ACC112 (cell line): ENCODE data around the gene FOCAD.

ENCODE experiments used
- H2AFZ ChIP-seq: fragments of 200-600 bp; sonication (generic); one replicate; pipeline ENCODE4 v1.6.0; 2017; ENCODE audit warnings: antibody characterized with exemption, low read length; ENCODE audit not compliant: unreplicated experiment
- H3K27ac ChIP-seq: fragments of 200-600 bp; sonication (generic); 2 replicates; pipeline ENCODE4 v1.5.1; 2014; ENCODE audit warnings: low read depth, mild to moderate bottlenecking, antibody characterized with exemption, low read length, moderate library complexity
- H3K27me3 ChIP-seq: fragments of 200-600 bp; sonication (generic); 2 replicates; pipeline ENCODE4 v1.6.1; 2014; ENCODE audit warnings: mild to moderate bottlenecking, antibody characterized with exemption, low read length, moderate library complexity, mixed read lengths; ENCODE audit not compliant: insufficient read depth
- H3K36me3 ChIP-seq: fragments of 200-600 bp; sonication (generic); 2 replicates; pipeline ENCODE4 v1.6.1; 2016; ENCODE audit warnings: mild to moderate bottlenecking, antibody characterized with exemption, low read length, moderate library complexity, mixed read lengths; ENCODE audit not compliant: insufficient read depth
- H3K4me1 ChIP-seq: fragments of 200-600 bp; sonication (generic); one replicate; pipeline ENCODE4 v1.6.1; 2016; ENCODE audit warnings: low read length, mixed read lengths; ENCODE audit not compliant: insufficient read depth, unreplicated experiment, control insufficient read depth
- H3K4me3 ChIP-seq: fragments of 200-600 bp; sonication (generic); 2 replicates; pipeline ENCODE4 v1.5.1; 2014; ENCODE audit warnings: mild to moderate bottlenecking, low read depth, low read length
- H3K79me2 ChIP-seq: fragments of 200-600 bp; sonication (generic); one replicate; pipeline ENCODE4 v1.6.0; 2016; ENCODE audit warnings: low read length; ENCODE audit not compliant: control insufficient read depth, unreplicated experiment, insufficient read depth

Gene FOCAD

DNA sequence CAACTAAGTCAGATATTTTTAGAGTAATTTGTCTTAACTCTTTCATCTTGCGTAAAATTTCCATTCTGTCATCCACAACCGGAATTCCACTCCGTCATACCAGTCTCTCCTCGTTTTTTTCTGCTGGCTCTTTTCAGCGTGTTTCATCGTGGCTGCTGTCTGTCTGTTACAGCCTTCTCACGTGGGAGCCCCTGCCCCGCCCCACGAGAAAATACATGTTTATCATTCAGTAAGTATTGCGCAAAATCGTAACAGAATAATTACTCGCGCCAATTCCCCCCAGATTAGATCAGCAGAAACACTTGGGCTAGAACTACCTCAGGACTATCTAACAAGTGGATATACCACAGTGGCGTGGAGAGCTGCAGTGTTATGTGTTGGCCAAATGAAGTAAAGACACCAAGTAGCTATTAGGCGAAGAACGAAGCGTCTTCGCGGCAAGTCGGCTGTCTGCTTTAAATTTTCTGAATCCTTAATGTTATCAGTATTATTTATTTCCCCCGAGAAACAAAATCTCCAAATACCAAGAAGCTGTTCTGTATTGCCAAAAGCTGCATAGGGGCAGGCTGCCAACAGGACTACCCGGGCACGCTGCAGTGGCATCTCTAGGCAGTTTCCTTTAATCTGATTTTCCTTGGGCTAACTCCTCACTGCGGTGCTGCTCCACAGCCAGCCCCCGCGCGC is 566 bp upstream of the FOCAD start:
- Histone ChIP-seq H3K27ac (peak overlapping the region; percentile 39), H3K27me3 (no peaks in the 10 kb centered on the region), H3K4me3 (peak overlapping the region; percentile 86), H2AFZ (peak overlapping the region; percentile 79), H3K79me2 (peaks cover 29% of the 10 kb centered on the region), H3K36me3 (no peaks in the 10 kb centered on the region), H3K4me1 (peaks cover 28% of the 10 kb centered on the region)

DNA sequence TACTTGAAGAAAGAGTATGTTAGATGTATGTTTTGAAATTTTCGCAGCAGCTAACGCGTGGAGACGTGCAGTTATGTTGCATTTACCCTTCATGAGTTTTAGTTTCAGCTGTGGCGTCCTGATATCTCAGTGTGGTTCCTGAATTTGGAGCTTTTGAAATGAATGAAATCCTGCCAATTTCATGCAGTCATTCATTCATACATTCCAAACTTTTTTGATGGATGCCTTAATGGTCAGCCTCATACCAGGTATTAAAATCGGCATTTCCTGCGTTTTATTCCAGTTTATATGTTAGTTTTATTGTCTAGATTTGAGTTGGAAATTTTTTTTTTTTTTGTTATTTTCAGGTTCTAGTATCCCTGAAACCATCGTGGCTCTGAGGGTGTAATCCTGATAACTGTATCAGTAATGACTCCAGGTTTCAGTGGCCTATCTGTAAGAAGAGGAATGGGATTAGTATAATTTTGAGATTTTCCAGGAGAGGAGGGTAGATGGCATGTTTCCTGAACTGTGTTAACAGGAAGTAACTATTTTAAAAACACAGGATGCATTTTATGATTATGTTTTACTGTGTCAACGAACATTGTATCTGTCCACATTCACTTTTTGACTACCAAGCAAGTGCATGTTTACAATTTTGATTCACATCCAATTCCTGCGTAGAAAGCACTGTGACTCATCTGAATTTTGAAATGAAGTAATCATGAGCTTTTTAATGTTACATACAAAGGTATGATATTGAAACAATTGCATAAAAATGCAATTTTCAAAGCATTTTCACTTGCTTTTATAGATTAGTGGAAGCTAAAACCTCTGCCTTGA is 1.0 kb downstream of the FOCAD start:
- H3K27me3 ChIP-seq: no peaks in the 10 kb centered on the region
- H2AFZ ChIP-seq: peak overlapping the region; percentile 77
- H3K79me2 ChIP-seq: peaks cover 45% of the 10 kb centered on the region
- peaks cover 15% of the 10 kb centered on the region for H3K4me1 ChIP-seq
- no peaks in the 10 kb centered on the region for H3K36me3 ChIP-seq
- peak overlapping the region; percentile 72 for H3K27ac ChIP-seq
- peak overlapping the region; percentile 86 for H3K4me3 ChIP-seq

DNA sequence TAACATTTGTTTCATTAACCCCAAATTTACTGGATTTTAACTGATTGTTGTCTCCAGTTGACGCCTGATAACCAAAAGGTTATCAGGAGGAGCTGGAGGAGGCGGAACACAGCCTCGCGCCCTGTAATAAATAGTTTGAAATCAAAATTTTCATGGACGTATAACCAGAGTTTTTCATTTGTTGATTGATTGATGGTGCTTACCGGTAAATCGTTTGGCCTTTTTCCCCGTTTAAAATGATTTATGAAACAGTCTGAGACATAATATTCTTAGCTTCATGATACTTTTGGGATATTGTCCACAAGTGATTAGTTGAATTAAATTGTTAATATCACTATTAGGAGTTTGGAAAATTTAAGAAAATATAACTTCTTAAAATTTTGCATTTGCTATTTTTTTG is 1.7 kb downstream of the FOCAD start:
- H3K4me1 ChIP-seq: peaks cover 15% of the 10 kb centered on the region
- H3K4me3 ChIP-seq: peak overlapping the region; percentile 86
- peaks cover 50% of the 10 kb centered on the region for H3K79me2 ChIP-seq

DNA sequence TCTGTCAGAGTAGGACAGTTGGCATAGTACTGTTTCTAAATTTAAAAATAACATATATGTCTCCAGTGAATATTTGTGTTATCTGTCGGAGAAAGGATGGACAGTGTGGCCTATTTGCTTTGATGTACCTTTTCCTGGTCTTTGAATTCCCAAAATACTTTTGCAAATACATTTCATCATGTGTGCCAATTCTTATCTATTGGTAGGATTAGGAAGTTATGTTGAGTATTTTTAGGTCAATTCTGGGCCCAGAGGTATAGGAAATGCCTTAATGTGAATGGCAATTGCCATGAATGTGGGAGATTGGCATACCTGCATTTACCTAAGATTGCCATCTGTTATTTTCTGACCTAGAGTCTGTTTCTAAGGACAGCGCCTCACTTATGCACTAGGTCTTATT is 5.8 kb downstream of the FOCAD start:
- Histone ChIP-seq H3K27ac (no peak overlapping the region), H3K27me3 (no peaks in the 10 kb centered on the region), H2AFZ (no peak overlapping the region), H3K79me2 (peaks cover 67% of the 10 kb centered on the region), H3K36me3 (no peaks in the 10 kb centered on the region), H3K4me3 (no peak overlapping the region), H3K4me1 (peaks cover 14% of the 10 kb centered on the region)

More for the DNA sequence above, 1.7 kb downstream of the FOCAD start:
- peak overlapping the region; percentile 72 for H3K27ac ChIP-seq
- no peaks in the 10 kb centered on the region for H3K27me3 ChIP-seq
- no peaks in the 10 kb centered on the region for H3K36me3 ChIP-seq
- H2AFZ ChIP-seq: no peak overlapping the region

DNA sequence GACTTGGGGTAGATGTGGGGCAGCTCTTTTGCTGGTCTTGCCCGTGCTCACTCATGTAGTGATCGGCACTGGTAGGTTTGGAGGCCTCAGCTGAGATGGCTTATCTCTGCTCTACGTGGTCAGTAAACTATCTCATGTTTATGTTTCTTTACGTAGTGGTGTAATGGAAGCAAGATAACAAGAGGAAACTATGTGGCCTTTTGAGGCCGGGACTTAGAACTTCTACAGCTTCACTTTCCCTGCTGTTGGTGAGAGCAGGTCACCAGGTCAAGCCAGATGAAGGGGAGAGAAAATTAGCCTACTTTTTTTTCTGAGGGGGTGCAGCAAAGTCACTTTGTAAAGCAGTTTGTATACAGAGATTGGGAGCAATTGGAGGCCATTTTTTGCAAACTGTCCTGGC is 8.5 kb downstream of the FOCAD start:
- Histone ChIP-seq H3K4me1 (no peaks in the 10 kb centered on the region), H2AFZ (no peak overlapping the region), H3K4me3 (no peak overlapping the region), H3K79me2 (peaks cover 52% of the 10 kb centered on the region), H3K36me3 (no peaks in the 10 kb centered on the region), H3K27me3 (no peaks in the 10 kb centered on the region), H3K27ac (no peak overlapping the region)

DNA sequence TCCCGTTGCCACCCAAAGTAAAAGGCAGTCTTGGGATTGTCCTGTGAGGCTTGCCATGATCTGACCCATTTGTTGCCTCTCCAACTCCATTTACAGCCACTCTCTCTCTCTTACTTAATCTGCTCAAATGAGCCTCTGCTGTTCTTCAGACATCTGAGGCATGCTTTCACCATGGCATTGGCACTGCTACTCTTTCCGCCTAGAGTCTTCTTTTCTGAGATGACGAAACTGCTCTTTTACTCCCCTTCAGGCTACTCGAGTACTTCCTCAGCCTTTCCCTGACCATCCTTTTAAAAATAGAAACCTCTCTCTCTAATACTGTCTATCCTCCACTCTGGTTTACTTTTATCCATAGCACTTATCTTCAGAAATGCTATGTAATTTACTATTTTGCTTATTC is 9.0 kb downstream of the FOCAD start:
- no peaks in the 10 kb centered on the region for H3K36me3 ChIP-seq
- H3K4me1 ChIP-seq: no peaks in the 10 kb centered on the region
- H3K27me3 ChIP-seq: no peaks in the 10 kb centered on the region
- H2AFZ ChIP-seq: no peak overlapping the region
- no peak overlapping the region for H3K4me3 ChIP-seq
- peaks cover 47% of the 10 kb centered on the region for H3K79me2 ChIP-seq
- H3K27ac ChIP-seq: no peak overlapping the region

DNA sequence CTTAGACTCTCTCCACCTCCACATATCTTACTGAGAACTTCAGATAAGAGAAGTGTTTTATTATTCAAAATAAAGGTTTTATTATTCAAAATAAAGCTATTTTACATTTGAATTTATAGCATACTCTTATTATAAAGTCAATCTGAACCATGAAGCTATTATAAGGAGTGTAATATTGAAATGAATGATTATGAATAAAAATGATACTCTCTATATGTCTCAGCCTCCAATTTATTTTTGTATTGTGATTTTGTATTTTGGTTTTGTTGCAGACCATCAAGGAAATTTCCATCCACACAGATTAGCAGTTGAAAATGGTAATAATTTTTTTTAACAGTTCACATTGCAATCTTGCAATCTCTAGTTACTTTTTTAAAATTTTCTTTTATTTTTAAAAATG is 10.2 kb downstream of the FOCAD start:
- H2AFZ ChIP-seq: no peak overlapping the region
- H3K79me2 ChIP-seq: peaks cover 40% of the 10 kb centered on the region
- H3K4me3 ChIP-seq: no peak overlapping the region
- no peaks in the 10 kb centered on the region for H3K4me1 ChIP-seq
- H3K27ac ChIP-seq: no peak overlapping the region
- no peaks in the 10 kb centered on the region for H3K27me3 ChIP-seq
- H3K36me3 ChIP-seq: no peaks in the 10 kb centered on the region

DNA sequence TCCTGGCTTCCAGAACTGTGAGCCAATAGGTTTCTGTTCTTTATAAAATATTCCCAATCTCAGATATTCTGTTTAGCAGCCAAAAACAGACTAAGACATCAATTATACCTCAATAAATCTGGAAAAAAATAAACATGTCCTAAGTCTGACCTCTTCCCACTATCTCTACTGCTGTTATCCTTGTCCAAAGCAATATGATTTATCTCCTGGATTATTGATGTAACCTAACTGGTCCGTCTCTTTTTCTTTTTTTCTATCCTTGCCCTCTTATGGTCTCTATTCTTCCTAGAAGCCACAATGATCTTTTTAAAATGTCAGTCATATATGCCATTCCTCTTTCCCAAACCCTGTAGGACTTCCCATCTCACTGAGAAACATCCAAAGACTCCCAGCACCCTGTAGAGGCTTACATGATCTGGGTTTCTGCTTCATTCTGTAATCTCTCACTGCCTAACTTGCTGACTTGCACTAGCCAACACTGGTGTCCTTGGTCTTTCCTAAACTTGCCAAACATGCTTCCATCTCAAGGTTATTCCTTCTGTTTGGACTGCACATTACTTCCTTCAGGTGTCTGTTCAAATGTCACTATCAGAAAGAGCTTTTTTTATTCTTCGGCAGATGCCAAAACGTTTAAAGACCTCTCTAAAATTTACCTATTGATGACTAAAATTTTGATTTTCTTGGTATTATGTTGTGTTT is 13.1 kb downstream of the FOCAD start:
- H2AFZ ChIP-seq: no peak overlapping the region
- H3K79me2 ChIP-seq: peaks cover 25% of the 10 kb centered on the region
- no peak overlapping the region for H3K27ac ChIP-seq
- no peak overlapping the region for H3K4me3 ChIP-seq
- no peaks in the 10 kb centered on the region for H3K4me1 ChIP-seq
- H3K36me3 ChIP-seq: no peaks in the 10 kb centered on the region
- H3K27me3 ChIP-seq: no peaks in the 10 kb centered on the region

DNA sequence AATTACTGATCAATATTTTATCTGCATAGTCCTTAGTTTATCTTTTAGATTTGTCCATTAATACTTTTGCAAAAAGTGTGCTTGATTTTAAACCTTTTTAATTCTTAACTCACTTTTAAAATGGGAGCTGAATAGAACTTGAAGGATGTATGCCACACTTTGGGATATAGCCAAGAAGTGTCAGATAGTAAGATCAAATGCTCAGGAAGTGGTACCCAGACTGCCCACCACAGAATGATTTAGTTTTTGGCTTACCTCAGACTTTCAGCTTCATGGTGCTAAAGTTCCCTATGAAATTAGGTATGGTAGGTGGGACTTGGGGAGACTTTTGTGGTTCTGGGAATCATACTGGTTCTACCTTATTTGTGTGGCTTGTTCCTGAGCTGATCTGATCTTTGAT is 14.7 kb downstream of the FOCAD start:
- Histone ChIP-seq H2AFZ (no peak overlapping the region), H3K27ac (no peak overlapping the region), H3K79me2 (peaks cover 18% of the 10 kb centered on the region), H3K27me3 (no peaks in the 10 kb centered on the region), H3K4me3 (no peak overlapping the region), H3K36me3 (no peaks in the 10 kb centered on the region), H3K4me1 (no peaks in the 10 kb centered on the region)

DNA sequence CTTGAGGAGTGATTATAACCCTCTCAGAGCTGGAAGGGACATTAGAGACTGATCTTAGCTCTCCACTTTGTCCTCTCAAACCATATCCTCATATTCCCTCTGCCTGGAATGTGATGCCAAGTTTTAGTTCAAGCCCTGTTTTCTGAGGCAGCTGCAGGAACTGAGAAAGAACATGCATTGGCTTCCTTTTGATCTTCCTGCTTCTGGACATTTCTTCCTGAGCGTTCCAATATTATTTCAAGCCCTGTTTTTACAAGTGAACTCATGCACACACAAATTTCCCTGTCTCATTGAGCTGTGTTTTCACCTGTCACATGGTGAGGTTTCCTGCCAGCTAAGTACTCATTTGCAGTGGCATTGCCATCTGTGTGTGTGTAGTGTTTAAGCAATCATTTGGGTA is 17.0 kb downstream of the FOCAD start:
- no peak overlapping the region for H3K27ac ChIP-seq
- H3K36me3 ChIP-seq: no peaks in the 10 kb centered on the region
- H3K27me3 ChIP-seq: no peaks in the 10 kb centered on the region
- H3K4me3 ChIP-seq: no peak overlapping the region
- H2AFZ ChIP-seq: no peak overlapping the region
- H3K4me1 ChIP-seq: no peaks in the 10 kb centered on the region
- H3K79me2 ChIP-seq: peaks cover 15% of the 10 kb centered on the region
